OCI-LY1 (cell line): Measurements from ENCODE around the gene STEAP4.

Experiments
- H2AFZ ChIP-seq: fragments of 200-600 bp; sonication (generic), shearing (Covaris generic); 2 replicates; pipeline ENCODE4 v1.6.0; 2014; ENCODE audit warnings: antibody characterized with exemption, mild to moderate bottlenecking, low read length
- H3F3A ChIP-seq: fragments of 200-600 bp; sonication (generic), shearing (Covaris generic); 2 replicates; pipeline ENCODE4 v1.6.0; 2014; ENCODE audit warnings: mild to moderate bottlenecking, antibody characterized with exemption, low read length, moderate library complexity; ENCODE audit not compliant: insufficient read depth
- H3K27ac ChIP-seq: fragments of 200-600 bp; sonication (generic); 2 replicates; pipeline ENCODE4 v1.5.1; 2014; ENCODE audit warnings: low read length, mixed run types, mild to moderate bottlenecking, low read depth; ENCODE audit not compliant: poor library complexity, severe bottlenecking
- H3K27me3 ChIP-seq: fragments of 200-600 bp; sonication (generic); 2 replicates; pipeline ENCODE4 v1.6.0; 2014; ENCODE audit warnings: antibody characterized with exemption, mild to moderate bottlenecking, low read length, moderate library complexity; ENCODE audit not compliant: insufficient read depth
- H3K36me3 ChIP-seq: fragments of 200-600 bp; sonication (generic); 2 replicates; pipeline ENCODE4 v1.6.1; 2014; ENCODE audit warnings: mild to moderate bottlenecking, antibody characterized with exemption, low read length, moderate library complexity, mixed read lengths; ENCODE audit not compliant: insufficient read depth
- H3K4me1 ChIP-seq: fragments of 200-600 bp; sonication (generic); 2 replicates; pipeline ENCODE4 v1.5.1; 2014; ENCODE audit warnings: mild to moderate bottlenecking, low read length, moderate library complexity; ENCODE audit not compliant: insufficient read depth, severe bottlenecking
- H3K4me2 ChIP-seq: fragments of 200-600 bp; sonication (generic), shearing (Covaris generic); 2 replicates; pipeline ENCODE4 v1.6.1; 2014; ENCODE audit warnings: low read length
- H3K4me3 ChIP-seq: fragments of 200-600 bp; sonication (generic); 2 replicates; pipeline ENCODE4 v1.5.1; 2014; ENCODE audit warnings: low read length, low read depth, mild to moderate bottlenecking, mixed read lengths; ENCODE audit not compliant: poor library complexity, severe bottlenecking
- H3K79me2 ChIP-seq: fragments of 200-600 bp; shearing (Covaris generic); 2 replicates; pipeline ENCODE4 v1.6.1; 2016; ENCODE audit warnings: mixed run types, low read length, mixed read lengths; ENCODE audit not compliant: insufficient read depth
- H3K9ac ChIP-seq: fragments of 200-600 bp; sonication (generic), shearing (Covaris generic); 2 replicates; pipeline ENCODE4 v1.6.1; 2014; ENCODE audit warnings: mild to moderate bottlenecking, low read length, mixed read lengths
- H3K9me2 ChIP-seq: fragments of 200-600 bp; sonication (generic), shearing (Covaris generic); 2 replicates; pipeline ENCODE4 v1.6.1; 2014; ENCODE audit warnings: low read depth, mild to moderate bottlenecking, low read length, mixed read lengths
- H3K9me3 ChIP-seq: fragments of 200-600 bp; shearing (Covaris generic); 2 replicates; pipeline ENCODE4 v1.6.1; 2014; ENCODE audit warnings: low read length, mixed read lengths
- H4K20me1 ChIP-seq: fragments of 200-600 bp; sonication (generic), shearing (Covaris generic); 2 replicates; pipeline ENCODE4 v1.6.0; 2016; ENCODE audit warnings: mild to moderate bottlenecking, low read length; ENCODE audit not compliant: insufficient read depth
- EZH2 ChIP-seq: fragments of 200-600 bp; sonication (generic), shearing (Covaris generic); IDR thresholded peaks from 2 replicates; pipeline ENCODE4 v1.8.0; 2017; ENCODE audit warnings: borderline replicate concordance, mixed run types, mild to moderate bottlenecking, antibody characterized with exemption, low read length, moderate library complexity, mixed read lengths
- TF ChIP-seq, protein P1 (sequence below): fragments of 200-600 bp; sonication (generic), shearing (Covaris generic); IDR thresholded peaks from 2 replicates; pipeline ENCODE4 v1.5.1; 2017; ENCODE audit warnings: mild to moderate bottlenecking, antibody characterized with exemption, low read length, moderate library complexity, mixed read lengths

The STEAP4 gene

DNA sequence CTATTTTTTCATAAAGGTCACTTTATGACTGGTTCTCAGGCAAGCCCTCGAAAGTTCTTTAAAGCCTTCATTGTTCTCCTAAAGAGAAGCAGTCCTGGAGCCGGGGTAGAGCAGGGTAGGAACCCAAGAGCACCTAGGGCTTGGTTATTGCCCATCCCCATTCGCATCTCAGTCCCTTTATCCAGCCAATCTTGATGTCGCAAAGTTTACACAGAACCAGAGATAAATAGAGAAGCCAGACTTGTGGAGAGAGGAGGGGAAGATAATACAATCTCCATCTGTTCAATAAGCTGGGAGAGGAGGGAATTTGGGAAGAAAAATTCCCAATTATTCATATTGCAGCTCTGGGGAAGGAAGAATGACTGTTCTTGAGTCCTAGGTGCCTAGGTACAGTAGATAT is 80.5 kb downstream of the STEAP4 start:
- H3K27me3 ChIP-seq: no peaks in the 10 kb centered on the region
- H3K27ac ChIP-seq: no peak overlapping the region
- no peaks in the 10 kb centered on the region for H3K9me3 ChIP-seq
- H3K9ac ChIP-seq: no peak overlapping the region
- no peak overlapping the region for H3K4me2 ChIP-seq
- no peaks in the 10 kb centered on the region for H3K36me3 ChIP-seq
- TF ChIP-seq, protein P1, sequence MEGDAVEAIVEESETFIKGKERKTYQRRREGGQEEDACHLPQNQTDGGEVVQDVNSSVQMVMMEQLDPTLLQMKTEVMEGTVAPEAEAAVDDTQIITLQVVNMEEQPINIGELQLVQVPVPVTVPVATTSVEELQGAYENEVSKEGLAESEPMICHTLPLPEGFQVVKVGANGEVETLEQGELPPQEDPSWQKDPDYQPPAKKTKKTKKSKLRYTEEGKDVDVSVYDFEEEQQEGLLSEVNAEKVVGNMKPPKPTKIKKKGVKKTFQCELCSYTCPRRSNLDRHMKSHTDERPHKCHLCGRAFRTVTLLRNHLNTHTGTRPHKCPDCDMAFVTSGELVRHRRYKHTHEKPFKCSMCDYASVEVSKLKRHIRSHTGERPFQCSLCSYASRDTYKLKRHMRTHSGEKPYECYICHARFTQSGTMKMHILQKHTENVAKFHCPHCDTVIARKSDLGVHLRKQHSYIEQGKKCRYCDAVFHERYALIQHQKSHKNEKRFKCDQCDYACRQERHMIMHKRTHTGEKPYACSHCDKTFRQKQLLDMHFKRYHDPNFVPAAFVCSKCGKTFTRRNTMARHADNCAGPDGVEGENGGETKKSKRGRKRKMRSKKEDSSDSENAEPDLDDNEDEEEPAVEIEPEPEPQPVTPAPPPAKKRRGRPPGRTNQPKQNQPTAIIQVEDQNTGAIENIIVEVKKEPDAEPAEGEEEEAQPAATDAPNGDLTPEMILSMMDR: no peak
- no peak for TF ChIP-seq EZH2
- no peaks in the 10 kb centered on the region for H3F3A ChIP-seq
- H2AFZ ChIP-seq: no peak overlapping the region
- no peaks in the 10 kb centered on the region for H3K9me2 ChIP-seq
- H4K20me1 ChIP-seq: no peaks in the 10 kb centered on the region
- H3K4me3 ChIP-seq: no peak overlapping the region
- peaks cover under 1% of the 10 kb centered on the region for H3K4me1 ChIP-seq
- H3K79me2 ChIP-seq: no peaks in the 10 kb centered on the region

DNA sequence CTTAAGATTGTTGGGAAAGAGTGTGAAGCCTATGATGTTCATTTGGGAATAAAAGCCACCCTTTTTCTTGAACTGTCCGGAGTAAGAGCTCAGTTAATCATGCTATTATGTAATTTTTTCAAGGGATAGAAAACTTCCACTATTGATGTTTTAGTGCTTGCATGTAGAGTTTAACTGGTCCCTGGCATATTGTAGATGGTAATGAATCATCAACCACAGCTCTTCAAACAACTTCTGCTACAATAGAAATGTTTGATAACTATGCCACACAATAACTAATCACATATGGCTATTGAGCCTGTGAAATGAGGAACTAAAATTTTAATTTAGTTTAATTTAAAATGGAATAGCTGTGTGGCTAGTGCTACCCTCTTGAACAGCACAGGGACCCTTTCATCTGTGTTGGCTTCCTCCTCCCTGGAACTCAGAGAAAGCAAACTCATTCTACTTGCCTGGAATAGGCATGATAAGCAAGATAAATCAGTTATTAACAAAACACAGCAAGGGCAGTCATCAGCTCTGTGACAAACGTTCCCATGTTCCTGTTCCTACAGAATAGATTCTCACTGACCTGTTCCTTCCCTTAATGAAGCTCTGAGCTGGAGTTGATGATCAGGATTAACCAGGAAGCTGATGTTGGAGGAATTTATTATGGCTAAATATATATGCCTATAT is 82.0 kb downstream of the STEAP4 start:
- H3K27me3 ChIP-seq: no peaks in the 10 kb centered on the region
- H3K9me2 ChIP-seq: no peaks in the 10 kb centered on the region
- no peak overlapping the region for H3K9ac ChIP-seq
- H3K27ac ChIP-seq: no peak overlapping the region
- H4K20me1 ChIP-seq: no peaks in the 10 kb centered on the region
- H3K4me2 ChIP-seq: no peak overlapping the region
- no peak overlapping the region for H2AFZ ChIP-seq
- H3F3A ChIP-seq: no peaks in the 10 kb centered on the region
- H3K4me1 ChIP-seq: peaks cover 11% of the 10 kb centered on the region
- no peaks in the 10 kb centered on the region for H3K79me2 ChIP-seq
- no peak for TF ChIP-seq EZH2
- TF ChIP-seq, protein P1: no peak
- H3K4me3 ChIP-seq: no peak overlapping the region
- H3K9me3 ChIP-seq: no peaks in the 10 kb centered on the region
- H3K36me3 ChIP-seq: no peaks in the 10 kb centered on the region

DNA sequence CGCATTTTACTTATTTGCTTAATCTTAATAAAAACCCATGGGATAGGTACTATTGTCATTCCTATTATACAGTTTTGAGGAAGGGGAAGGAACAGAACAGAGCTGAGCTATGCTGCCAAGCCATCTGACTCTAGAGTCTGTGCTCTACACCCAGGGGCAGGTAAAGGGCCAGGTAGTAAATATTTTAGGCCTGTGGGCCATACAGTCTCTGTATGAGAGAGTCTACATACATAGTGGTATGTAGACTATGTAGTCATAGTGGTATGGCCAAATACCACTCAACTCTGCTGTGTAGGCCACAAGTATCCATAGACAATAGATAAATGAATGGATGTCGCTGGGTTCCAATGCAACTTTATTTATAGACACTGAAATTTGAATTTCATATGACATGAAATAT is 83.4 kb downstream of the STEAP4 start:
- TF ChIP-seq, protein P1: no peak
- TF ChIP-seq EZH2: no peak
- H3K27ac ChIP-seq: no peak overlapping the region
- no peaks in the 10 kb centered on the region for H3K9me3 ChIP-seq
- H3K4me1 ChIP-seq: peaks cover 16% of the 10 kb centered on the region
- H3K4me2 ChIP-seq: no peak overlapping the region
- H3F3A ChIP-seq: no peaks in the 10 kb centered on the region
- H3K9ac ChIP-seq: no peak overlapping the region
- H3K9me2 ChIP-seq: no peaks in the 10 kb centered on the region
- H4K20me1 ChIP-seq: no peaks in the 10 kb centered on the region
- no peaks in the 10 kb centered on the region for H3K36me3 ChIP-seq
- H3K27me3 ChIP-seq: no peaks in the 10 kb centered on the region
- peaks cover 3% of the 10 kb centered on the region; the same call in 1 of the 2 replicates for H3K79me2 ChIP-seq
- no peak overlapping the region for H2AFZ ChIP-seq
- no peak overlapping the region for H3K4me3 ChIP-seq
